Measurements from ENCODE around the gene USP7.

- TF ChIP-seq CTCF (IDR thresholded peaks at IDR 0.05) (no peak), ZFX (IDR thresholded peaks at IDR 0.05; ENCODE audit: borderline replicate concordance) (no peak)
Observed at GRCh38 chr16:8996891-8997290, 33.2 kb upstream of the USP7 start.

All from 22Rv1 (cell line).